ENCODE results near the gene VSIG10L2.

The VSIG10L2 gene

GRCh38 chr11:125939081-125939521 is 6.7 kb upstream of the VSIG10L2 start:
- TF ChIP-seq MYC (IDR thresholded peaks at IDR 0.05; ENCODE audit: low read depth, low read length) (no peak), MAX (IDR thresholded peaks at IDR 0.05; ENCODE audit: low read depth, low read length) (no peak), POLR2A (IDR thresholded peaks at IDR 0.05; ENCODE audit: extremely low read depth, insufficient read length) (no peak), CTCF (IDR thresholded peaks at IDR 0.05; ENCODE audit: low read depth, low read length) (no peak)
- no peak overlapping the region for H3K4me3 ChIP-seq (ENCODE audit: low read depth, low read length)
- DNase-seq (ENCODE audit: low read depth) = no peak

GRCh38 chr11:125940145-125940544 is 5.7 kb upstream of the VSIG10L2 start:
- TF ChIP-seq MAX (IDR thresholded peaks at IDR 0.05; ENCODE audit: low read depth, low read length) (no peak), POLR2A (IDR thresholded peaks at IDR 0.05; ENCODE audit: extremely low read depth, insufficient read length) (no peak), MYC (IDR thresholded peaks at IDR 0.05; ENCODE audit: low read depth, low read length) (no peak), CTCF (IDR thresholded peaks at IDR 0.05; ENCODE audit: low read depth, low read length) (no peak)
- no peak overlapping the region for H3K4me3 ChIP-seq (ENCODE audit: low read depth, low read length)
- no peak for DNase-seq (ENCODE audit: low read depth)

- TF ChIP-seq CTCF (IDR thresholded peaks at IDR 0.05; ENCODE audit: low read depth, low read length) (no peak), MYC (IDR thresholded peaks at IDR 0.05; ENCODE audit: low read depth, low read length) (no peak)
- DNase-seq (ENCODE audit: low read depth) = no peak
- H3K4me3 ChIP-seq (ENCODE audit: low read depth, low read length) = no peak overlapping the region
Measured at GRCh38 chr11:125941267-125941618, 4.6 kb upstream of the VSIG10L2 start.

GRCh38 chr11:125941619-125942611 is 3.9 kb upstream of the VSIG10L2 start:
- peak; percentile 89 for TF ChIP-seq CTCF (IDR thresholded peaks at IDR 0.05; ENCODE audit: low read depth, low read length)
- TF ChIP-seq MYC (IDR thresholded peaks at IDR 0.05; ENCODE audit: low read depth, low read length) = no peak
- DNase-seq (ENCODE audit: low read depth) = peak; percentile 57
- H3K4me3 ChIP-seq (ENCODE audit: low read depth, low read length) = no peak overlapping the region

- no peak for DNase-seq (ENCODE audit: low read depth)
- no peak for TF ChIP-seq MYC (IDR thresholded peaks at IDR 0.05; ENCODE audit: low read depth, low read length)
- TF ChIP-seq POLR2A (IDR thresholded peaks at IDR 0.05; ENCODE audit: extremely low read depth, insufficient read length) = no peak
- TF ChIP-seq CTCF (IDR thresholded peaks at IDR 0.05; ENCODE audit: low read depth, low read length) = no peak
- no peak for TF ChIP-seq MAX (IDR thresholded peaks at IDR 0.05; ENCODE audit: low read depth, low read length)
- H3K4me3 ChIP-seq (ENCODE audit: low read depth, low read length) = no peak overlapping the region
Measured at GRCh38 chr11:125942771-125943428, 2.9 kb upstream of the VSIG10L2 start.
